Vagina (tissue), 2 donors: ENCODE data around the gene SRF. TPM values are rescaled to one million over a fixed set of nuclear protein-coding genes. Genes with fewer than 3 reads are reported as not detected.

Source experiments
- DNase-seq, 2 donors: peaks; one replicate each; pipeline ENCODE4 v3.0.0-alpha.2; 2017; ENCODE audit errors: extremely low spot score in 2 of 2
- H3K27ac ChIP-seq: fragments of 200-600 bp; sonication (generic); one replicate; pipeline ENCODE4 v1.5.1; 2019
- H3K27me3 ChIP-seq: fragments of 200-600 bp; sonication (generic); one replicate; pipeline ENCODE4 v1.5.1; 2019
- H3K36me3 ChIP-seq, 2 donors: fragments of 200-600 bp; sonication (generic); one replicate each; pipeline ENCODE4 v1.5.1; 2017 to 2019
- H3K4me1 ChIP-seq: fragments of 200-600 bp; sonication (generic); one replicate; pipeline ENCODE4 v1.5.1; 2019
- H3K4me3 ChIP-seq, 2 donors: fragments of 200-600 bp; sonication (generic); 1 replicate in 1 of 2; 2 replicates in 1 of 2; pipeline ENCODE4 v1.5.1; 2016 to 2019
- H3K9me3 ChIP-seq: fragments of 200-600 bp; sonication (generic); one replicate; pipeline ENCODE4 v1.5.1; 2019
- POLR2A ChIP-seq, 2 donors: fragments of 450-650 bp; IDR thresholded peaks; one replicate each; pipeline ENCODE4 v1.6.1; 2017; ENCODE audit warnings: antibody characterized with exemption in 2 of 2, mild to moderate bottlenecking in 2 of 2, moderate library complexity in 2 of 2
- POLR2AphosphoS5 ChIP-seq, 2 donors: sonication (generic); formaldehyde crosslinking; IDR thresholded peaks; one replicate each; pipeline ENCODE4 v1.9.0; 2017; ENCODE audit warnings: antibody characterized with exemption in 2 of 2, mild to moderate bottlenecking in 2 of 2, low read depth in 1 of 2; ENCODE audit not compliant: insufficient read depth in 1 of 2
- intact Hi-C: fragments of 100-400 bp; cut with DNase I; formaldehyde crosslinking; loops from one replicate; pipeline ENCODE4 v1.15.1; 2023
- total RNA-seq: library from RNA; depleted of rRNA; stranded (reverse); fragments of >200 nt; gene quantifications from one replicate; pipeline ENCODE4 v1.2.3, GENCODE V29; 2016
- TF ChIP-seq, protein P1 (sequence below), 3 experiments: fragments of 450-650 bp in 2 of 3; fragments of 200-600 bp in 1 of 3; sonication (generic) in 1 of 3; IDR thresholded peaks; one replicate each; pipeline ENCODE4 v1.5.1; 2017 to 2019; ENCODE audit warnings: antibody characterized with exemption in 3 of 3, mild to moderate bottlenecking in 2 of 3, moderate library complexity in 2 of 3

SRF gene
- total RNA-seq, 1 donor from 2014 or later, result 28.2 TPM

DNA sequence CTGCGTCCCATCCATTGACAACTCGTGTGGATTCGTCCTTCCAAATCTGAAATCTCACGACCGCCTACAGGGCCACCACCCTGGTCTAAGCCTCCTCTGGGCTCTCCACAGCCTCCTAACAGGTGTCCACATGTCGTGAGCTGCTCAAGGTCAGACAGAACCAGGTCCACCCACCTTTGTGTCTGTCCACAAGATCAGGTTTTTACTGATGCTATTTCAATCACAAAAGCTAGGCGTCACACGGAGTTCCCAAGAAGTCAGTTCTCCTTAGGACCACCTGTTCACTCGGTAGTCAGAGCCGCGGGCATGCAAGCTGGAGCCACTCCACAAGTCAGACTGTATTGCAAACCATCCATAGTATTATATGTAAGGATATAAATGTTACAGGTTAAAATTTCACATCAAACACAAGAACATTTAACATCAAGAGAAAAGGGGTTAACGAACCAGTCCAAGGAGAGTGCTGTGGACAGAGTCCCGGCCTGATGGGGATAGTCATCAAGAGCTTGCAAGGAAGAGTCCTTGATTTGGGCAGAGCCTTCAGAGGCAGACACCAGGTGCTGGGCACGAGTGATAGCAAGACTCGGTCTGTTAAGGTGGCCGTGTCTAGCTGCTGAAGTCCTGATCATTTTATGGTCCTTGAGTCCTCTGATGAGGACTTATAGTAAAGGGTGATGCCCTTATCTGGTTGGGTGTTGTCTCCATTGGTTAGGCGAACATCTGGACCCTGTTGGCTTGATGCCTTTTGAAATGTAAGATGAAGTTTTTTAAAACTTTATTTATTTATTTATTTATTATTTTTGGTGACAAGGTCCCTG lies 58.9 kb downstream of the SRF start:
- H3K27me3 ChIP-seq, result no peaks in the 10 kb centered on the region
- intact Hi-C loops, result no loop called here
- H3K36me3 ChIP-seq, result no peaks in the 10 kb centered on the region
- no peak overlapping the region for H3K27ac ChIP-seq
- no peak for DNase-seq
- TF ChIP-seq POLR2AphosphoS5 (IDR thresholded peaks at IDR 0.05; ENCODE audit: insufficient read depth in 1 of 2, low read depth in 1 of 2), result no peak
- TF ChIP-seq, protein P1, sequence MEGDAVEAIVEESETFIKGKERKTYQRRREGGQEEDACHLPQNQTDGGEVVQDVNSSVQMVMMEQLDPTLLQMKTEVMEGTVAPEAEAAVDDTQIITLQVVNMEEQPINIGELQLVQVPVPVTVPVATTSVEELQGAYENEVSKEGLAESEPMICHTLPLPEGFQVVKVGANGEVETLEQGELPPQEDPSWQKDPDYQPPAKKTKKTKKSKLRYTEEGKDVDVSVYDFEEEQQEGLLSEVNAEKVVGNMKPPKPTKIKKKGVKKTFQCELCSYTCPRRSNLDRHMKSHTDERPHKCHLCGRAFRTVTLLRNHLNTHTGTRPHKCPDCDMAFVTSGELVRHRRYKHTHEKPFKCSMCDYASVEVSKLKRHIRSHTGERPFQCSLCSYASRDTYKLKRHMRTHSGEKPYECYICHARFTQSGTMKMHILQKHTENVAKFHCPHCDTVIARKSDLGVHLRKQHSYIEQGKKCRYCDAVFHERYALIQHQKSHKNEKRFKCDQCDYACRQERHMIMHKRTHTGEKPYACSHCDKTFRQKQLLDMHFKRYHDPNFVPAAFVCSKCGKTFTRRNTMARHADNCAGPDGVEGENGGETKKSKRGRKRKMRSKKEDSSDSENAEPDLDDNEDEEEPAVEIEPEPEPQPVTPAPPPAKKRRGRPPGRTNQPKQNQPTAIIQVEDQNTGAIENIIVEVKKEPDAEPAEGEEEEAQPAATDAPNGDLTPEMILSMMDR (IDR thresholded peaks at IDR 0.05), result no peak
- TF ChIP-seq POLR2A (IDR thresholded peaks at IDR 0.05), result no peak
- H3K9me3 ChIP-seq, result no peaks in the 10 kb centered on the region
- peaks cover 7% of the 10 kb centered on the region for H3K4me1 ChIP-seq
- peak overlapping the region; percentile 55 to 71 for H3K4me3 ChIP-seq

DNA sequence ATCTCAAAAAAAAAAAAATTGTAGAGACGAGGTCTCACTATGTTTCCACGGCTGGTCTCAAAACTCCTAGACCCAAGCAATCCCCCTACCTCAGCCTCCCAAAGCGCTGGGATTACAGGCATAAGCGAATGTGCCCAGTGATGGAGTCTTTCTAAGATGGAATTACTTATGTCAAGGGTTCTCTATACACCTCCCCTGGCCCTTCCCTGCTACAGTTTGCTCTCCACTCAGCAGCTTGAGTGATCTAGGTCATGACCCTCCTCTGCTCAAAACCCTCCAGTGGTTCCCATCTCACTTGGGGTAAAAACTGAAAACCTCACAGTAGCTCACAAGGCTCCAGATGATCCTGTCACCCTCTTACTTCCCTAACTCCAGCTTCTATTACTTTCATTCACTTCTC lies 60.0 kb downstream of the SRF start:
- peaks cover 7% of the 10 kb centered on the region for H3K4me1 ChIP-seq
- H3K36me3 ChIP-seq, result no peaks in the 10 kb centered on the region
- TF ChIP-seq POLR2A (IDR thresholded peaks at IDR 0.05), result no peak
- TF ChIP-seq, protein P1 (IDR thresholded peaks at IDR 0.05), result no peak
- no peak for TF ChIP-seq POLR2AphosphoS5 (IDR thresholded peaks at IDR 0.05; ENCODE audit: insufficient read depth in 1 of 2, low read depth in 1 of 2)
- intact Hi-C loops, result no loop called here
- no peak overlapping the region for H3K27ac ChIP-seq
- H3K27me3 ChIP-seq, result no peaks in the 10 kb centered on the region
- no peak for DNase-seq
- H3K4me3 ChIP-seq, result no peak overlapping the region
- H3K9me3 ChIP-seq, result no peaks in the 10 kb centered on the region

Other genes with a start within 250 kb of the SRF start
- 30.2 TPM for gene CNPY3, start 241.8 kb upstream of the SRF start, total RNA-seq
- gene GNMT, start 210.5 kb upstream of the SRF start, total RNA-seq, result 1.5 TPM
- gene PEX6, start 192.1 kb upstream of the SRF start, total RNA-seq, result 19.6 TPM
- 26.3 TPM for gene PPP2R5D, start 186.7 kb upstream of the SRF start, total RNA-seq
- gene MEA1, start 157.3 kb upstream of the SRF start, total RNA-seq, result 40.3 TPM
- 52.1 TPM for gene KLHDC3, start 157.0 kb upstream of the SRF start, total RNA-seq
- 36.6 TPM for gene RRP36, start 149.6 kb upstream of the SRF start, total RNA-seq
- gene CUL7, start 117.4 kb upstream of the SRF start, total RNA-seq, result 13.0 TPM
- 14.2 TPM for gene MRPL2, start 111.8 kb upstream of the SRF start, total RNA-seq
- 17.2 TPM for gene KLC4, start 111.6 kb upstream of the SRF start, total RNA-seq
- 62.1 TPM for gene PTK7, start 95.0 kb upstream of the SRF start, total RNA-seq
- 49.1 TPM for gene CUL9, start 10.9 kb downstream of the SRF start, total RNA-seq
- 61.9 TPM for gene DNPH1, start 58.2 kb downstream of the SRF start, total RNA-seq
- not detected for gene TTBK1, start 72.2 kb downstream of the SRF start, total RNA-seq
- gene SLC22A7, start 127.0 kb downstream of the SRF start, total RNA-seq, result not detected
- not detected for gene CRIP3, start 137.6 kb downstream of the SRF start, total RNA-seq
- 17.2 TPM for gene ZNF318, start 198.4 kb downstream of the SRF start, total RNA-seq